OCI-LY7 (cell line): ENCODE measurements around the gene GNS. TPM values are rescaled to one million over a fixed set of nuclear protein-coding genes. Genes with fewer than 3 reads are reported as not detected.
"Not testable (repeated sequence)": the region's sequence is repeated elsewhere in the genome, so short reads cannot be mapped to it uniquely, and the experiment has no call there.

Experiments
- BruUV-seq: library from RNA; stranded (reverse); fragments of 400-500 nt; replicated peaks from 2 replicates; lab custom pipeline; 2021; lab: Mats Ljungman, UMichigan
- CTCF ChIA-PET: fragments of 300-600 bp; sonication (Branson Sonifier 250); formaldehyde crosslinking; loops from one replicate; lab custom pipeline; 2022; ENCODE audit warnings: antibody characterized with exemption; ENCODE audit not compliant: unreplicated experiment; lab: Charles Lee
- POLR2A ChIA-PET: fragments of 300-600 bp; sonication (Branson Sonifier 250); formaldehyde crosslinking; loops from one replicate; lab custom pipeline; 2022; ENCODE audit warnings: antibody characterized with exemption; lab: Charles Lee
- DNase-seq: peaks from one replicate; pipeline ENCODE4 v3.0.0-alpha.2; 2015; ENCODE audit warnings: low spot score
- H2AFZ ChIP-seq: fragments of 200-600 bp; sonication (generic), shearing (Covaris generic); 2 replicates; pipeline ENCODE4 v1.6.1; 2014; ENCODE audit warnings: mild to moderate bottlenecking, antibody characterized with exemption, low read length, moderate library complexity
- H3K27ac ChIP-seq: fragments of 200-600 bp; sonication (generic); 2 replicates; pipeline ENCODE4 v1.5.1; 2014; ENCODE audit warnings: mixed run types, low read depth, mild to moderate bottlenecking, moderate library complexity, low read length, inconsistent platforms; ENCODE audit not compliant: poor library complexity, severe bottlenecking
- H3K36me3 ChIP-seq: fragments of 200-600 bp; sonication (generic); 2 replicates; pipeline ENCODE4 v1.6.1; 2014; ENCODE audit warnings: mild to moderate bottlenecking, antibody characterized with exemption, low read length, moderate library complexity, mixed read lengths; ENCODE audit not compliant: insufficient read depth
- H3K4me1 ChIP-seq: fragments of 200-600 bp; sonication (generic); 2 replicates; pipeline ENCODE4 v1.5.1; 2014; ENCODE audit warnings: mild to moderate bottlenecking, low read length; ENCODE audit not compliant: insufficient read depth, poor library complexity, severe bottlenecking
- H3K4me2 ChIP-seq: fragments of 200-600 bp; sonication (generic); 2 replicates; pipeline ENCODE4 v1.6.1; 2014; ENCODE audit warnings: mild to moderate bottlenecking, low read length
- H3K4me3 ChIP-seq: fragments of 200-600 bp; sonication (generic); 2 replicates; pipeline ENCODE4 v1.5.1; 2014; ENCODE audit warnings: mild to moderate bottlenecking, low read depth, low read length; ENCODE audit not compliant: poor library complexity, severe bottlenecking
- H3K79me2 ChIP-seq: fragments of 200-600 bp; sonication (generic); 2 replicates; pipeline ENCODE4 v1.6.1; 2016; ENCODE audit warnings: low read depth, mild to moderate bottlenecking, low read length, moderate library complexity, mixed read lengths; ENCODE audit not compliant: insufficient read depth
- H3K9me2 ChIP-seq: fragments of 200-600 bp; sonication (generic); 2 replicates; pipeline ENCODE4 v1.6.1; 2016; ENCODE audit warnings: mild to moderate bottlenecking, low read length, mixed read lengths; ENCODE audit not compliant: insufficient read depth
- H3K9me3 ChIP-seq: fragments of 200-600 bp; sonication (generic); 2 replicates; pipeline ENCODE4 v1.6.1; 2014; ENCODE audit warnings: mild to moderate bottlenecking, mixed run types, low read length, mixed read lengths
- H4K20me1 ChIP-seq: fragments of 200-600 bp; sonication (generic); 2 replicates; pipeline ENCODE4 v1.6.1; 2014; ENCODE audit warnings: mild to moderate bottlenecking, antibody characterized with exemption, low read length, moderate library complexity, mixed read lengths; ENCODE audit not compliant: insufficient read depth
- CTCF ChIP-seq: fragments of 200-600 bp; sonication (generic); conservative IDR thresholded peaks from 2 replicates; pipeline ENCODE4 v1.5.1; 2014; ENCODE audit warnings: mild to moderate bottlenecking, antibody characterized with exemption, low read length, moderate library complexity, mixed read lengths
- EZH2phosphoT487 ChIP-seq: fragments of 200-600 bp; sonication (generic); IDR thresholded peaks from 2 replicates; pipeline ENCODE4 v1.6.1; 2018; ENCODE audit warnings: low read depth, borderline replicate concordance, mild to moderate bottlenecking, mixed run types, antibody characterized with exemption, low read length, moderate library complexity, mixed read lengths
- intact Hi-C: fragments of 100-400 bp; cut with micrococcal nuclease; formaldehyde crosslinking; loops from one replicate; pipeline ENCODE4 v1.10.0; 2022; ENCODE audit not compliant: unreplicated experiment
- total RNA-seq, 2 experiments: library from RNA; depleted of rRNA in 1 of 2; stranded (reverse); fragments of >200 nt in 1 of 2; shearing (Covaris generic) in 1 of 2; gene quantifications; 2 replicates each; pipeline ENCODE4 v1.2.3, GENCODE V29; 2014 to 2022

GNS gene
- total RNA-seq, 2 experiments from 2014 or later, result 8.0 to 16.0 TPM

GRCh38 chr12:64802180-64802775 is 43.1 kb upstream of the GNS start:
- H3K4me3 ChIP-seq, H3K79me2 ChIP-seq, H3K9me2 ChIP-seq, H3K9me3 ChIP-seq, CTCF ChIA-PET, H3K36me3 ChIP-seq, BruUV-seq, H4K20me1 ChIP-seq, H3K27ac ChIP-seq, POLR2A ChIA-PET, H2AFZ ChIP-seq, H3K4me2 ChIP-seq, H3K4me1 ChIP-seq: not testable (repeated sequence)
- intact Hi-C loops, result loop anchor here (5.0 to 10.0 kb wide), 2 partner anchors 90 to 303 kb away; no protein-coding TSS in a partner anchor
- peak; percentile 85 for TF ChIP-seq CTCF
- peak; percentile 52 for DNase-seq

- Histone ChIP-seq H3K9me3 (no peaks in the 10 kb centered on the region), H3K4me3 (no peak overlapping the region), H3K27ac (no peak overlapping the region), H4K20me1 (no peaks in the 10 kb centered on the region), H3K4me1 (no peaks in the 10 kb centered on the region), H3K9me2 (no peaks in the 10 kb centered on the region), H3K79me2 (no peaks in the 10 kb centered on the region), H2AFZ (no peak overlapping the region), H3K4me2 (no peak overlapping the region), H3K36me3 (no peaks in the 10 kb centered on the region)
- ChIA-PET POLR2A (no interaction called here), CTCF (no interaction called here)
- DNase-seq, result no peak
- TF ChIP-seq CTCF, result peak; percentile 39; the same call in 1 of the 2 replicates
- no peak for TF ChIP-seq EZH2phosphoT487
- BruUV-seq, result no TSS peak
- intact Hi-C loops, result loop anchor here (5.0 to 10.0 kb wide), 2 partner anchors 91 to 303 kb away; no protein-coding TSS in a partner anchor
Measured at GRCh38 chr12:64801381-64801780, 42.2 kb upstream of the GNS start.

- DNase-seq, result no peak
- no peaks in the 10 kb centered on the region for H3K9me3 ChIP-seq
- no peak overlapping the region for H3K4me2 ChIP-seq
- TF ChIP-seq CTCF, result no peak
- TF ChIP-seq EZH2phosphoT487, result no peak
- H4K20me1 ChIP-seq, result no peaks in the 10 kb centered on the region
- H2AFZ ChIP-seq, result no peak overlapping the region
- H3K9me2 ChIP-seq, result no peaks in the 10 kb centered on the region
- no peaks in the 10 kb centered on the region for H3K79me2 ChIP-seq
- BruUV-seq, result no TSS peak
- H3K4me1 ChIP-seq, result no peaks in the 10 kb centered on the region
- H3K27ac ChIP-seq, result no peak overlapping the region
- no peaks in the 10 kb centered on the region for H3K36me3 ChIP-seq
- no peak overlapping the region for H3K4me3 ChIP-seq
- ChIA-PET CTCF (no interaction called here), POLR2A (no interaction called here)
- intact Hi-C loops, result loop anchor here (5.0 to 10.0 kb wide), 2 partner anchors 92 to 304 kb away; no protein-coding TSS in a partner anchor
Measured at GRCh38 chr12:64800640-64801039, 41.4 kb upstream of the GNS start.
